GM10248 (cell line): ENCODE results near the gene IFT74.

Source experiments
- CTCF ChIA-PET: fragments of 300-600 bp; sonication (Branson Sonifier 250); formaldehyde crosslinking; extraction: SDS; loops from one replicate; lab custom pipeline; 2021; ENCODE audit warnings: antibody characterized with exemption; lab: Yijun Ruan, JAX
- POLR2A ChIA-PET: fragments of 350-650 bp; sonication (Branson Sonifier 250); formaldehyde crosslinking; extraction: SDS; loops from one replicate; lab custom pipeline; 2020; ENCODE audit warnings: antibody characterized with exemption; lab: Yijun Ruan, JAX
- DNase-seq: peaks from one replicate; pipeline ENCODE4 v3.0.0; 2012; ENCODE audit errors: extremely low spot score
- TF ChIP-seq, protein P1 (sequence below): IDR thresholded peaks from 2 replicates; pipeline ENCODE4 v1.5.1; 2012; ENCODE audit warnings: mild to moderate bottlenecking, low read depth; ENCODE audit errors: extremely low read depth, missing control alignments, control extremely low read depth

IFT74 gene

DNA sequence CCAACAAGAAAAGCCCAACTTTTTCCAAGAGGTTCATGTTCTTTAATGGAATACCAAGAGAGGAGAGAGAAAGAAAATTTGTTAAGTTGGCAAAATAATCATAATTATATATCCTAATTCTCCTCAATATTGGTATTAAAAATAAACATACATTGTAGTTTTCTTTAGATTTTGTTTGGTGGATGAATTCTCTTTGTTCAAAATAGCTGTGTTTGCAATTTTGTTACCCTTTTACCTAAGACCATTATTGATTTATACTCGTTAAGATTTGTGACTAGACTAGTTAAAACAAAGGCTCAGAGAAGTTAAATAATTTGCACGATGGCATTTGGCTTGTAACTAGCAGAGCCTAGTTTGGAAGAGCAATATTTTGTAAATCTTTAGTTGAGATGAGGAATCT is 39.6 kb downstream of the IFT74 start:
- TF ChIP-seq, protein P1, sequence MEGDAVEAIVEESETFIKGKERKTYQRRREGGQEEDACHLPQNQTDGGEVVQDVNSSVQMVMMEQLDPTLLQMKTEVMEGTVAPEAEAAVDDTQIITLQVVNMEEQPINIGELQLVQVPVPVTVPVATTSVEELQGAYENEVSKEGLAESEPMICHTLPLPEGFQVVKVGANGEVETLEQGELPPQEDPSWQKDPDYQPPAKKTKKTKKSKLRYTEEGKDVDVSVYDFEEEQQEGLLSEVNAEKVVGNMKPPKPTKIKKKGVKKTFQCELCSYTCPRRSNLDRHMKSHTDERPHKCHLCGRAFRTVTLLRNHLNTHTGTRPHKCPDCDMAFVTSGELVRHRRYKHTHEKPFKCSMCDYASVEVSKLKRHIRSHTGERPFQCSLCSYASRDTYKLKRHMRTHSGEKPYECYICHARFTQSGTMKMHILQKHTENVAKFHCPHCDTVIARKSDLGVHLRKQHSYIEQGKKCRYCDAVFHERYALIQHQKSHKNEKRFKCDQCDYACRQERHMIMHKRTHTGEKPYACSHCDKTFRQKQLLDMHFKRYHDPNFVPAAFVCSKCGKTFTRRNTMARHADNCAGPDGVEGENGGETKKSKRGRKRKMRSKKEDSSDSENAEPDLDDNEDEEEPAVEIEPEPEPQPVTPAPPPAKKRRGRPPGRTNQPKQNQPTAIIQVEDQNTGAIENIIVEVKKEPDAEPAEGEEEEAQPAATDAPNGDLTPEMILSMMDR = no peak
- DNase-seq = no peak
- POLR2A ChIA-PET = no interaction called here
- CTCF ChIA-PET = interaction anchor here (1.6 kb wide), 1 partner anchor 12 kb away, joined by 4 read pairs; no protein-coding TSS in a partner anchor

DNA sequence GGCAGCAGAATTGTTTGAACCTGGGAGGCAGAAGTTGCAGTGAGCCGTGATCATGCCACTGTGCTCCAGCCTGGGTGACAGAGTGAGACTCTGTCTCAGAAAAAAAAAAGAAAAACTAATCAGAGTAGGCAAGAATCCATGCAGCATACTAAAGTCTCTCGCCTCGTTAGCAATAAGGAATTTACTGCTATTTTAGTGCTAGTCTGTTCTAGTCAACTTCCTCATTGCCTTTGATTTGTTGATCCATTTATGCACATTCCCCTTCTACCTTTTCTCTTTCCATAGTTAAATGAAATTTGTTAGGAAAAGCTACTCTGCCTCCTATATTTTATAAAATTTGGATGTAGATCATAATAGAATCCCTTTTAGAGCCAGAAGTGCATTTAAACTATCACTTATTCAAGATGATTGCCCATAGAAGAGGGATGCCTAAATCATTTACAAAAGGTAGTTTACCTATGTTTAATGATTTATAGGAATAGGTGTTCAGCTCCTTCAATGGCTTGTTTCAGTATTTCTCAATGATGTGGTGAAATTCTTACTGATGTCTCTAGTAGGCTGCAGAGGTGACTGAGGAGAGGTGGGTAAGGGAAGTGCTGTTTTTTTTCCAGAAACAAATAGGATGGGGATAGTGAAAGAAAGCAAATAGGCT is 47.3 kb downstream of the IFT74 start:
- CTCF ChIA-PET = interaction anchor here (1.7 to 1.8 kb wide), 2 partner anchors 23 to 30 kb away, joined by 4 read pairs; no protein-coding TSS in a partner anchor
- DNase-seq = no peak
- TF ChIP-seq, protein P1 = no peak
- POLR2A ChIA-PET = no interaction called here

DNA sequence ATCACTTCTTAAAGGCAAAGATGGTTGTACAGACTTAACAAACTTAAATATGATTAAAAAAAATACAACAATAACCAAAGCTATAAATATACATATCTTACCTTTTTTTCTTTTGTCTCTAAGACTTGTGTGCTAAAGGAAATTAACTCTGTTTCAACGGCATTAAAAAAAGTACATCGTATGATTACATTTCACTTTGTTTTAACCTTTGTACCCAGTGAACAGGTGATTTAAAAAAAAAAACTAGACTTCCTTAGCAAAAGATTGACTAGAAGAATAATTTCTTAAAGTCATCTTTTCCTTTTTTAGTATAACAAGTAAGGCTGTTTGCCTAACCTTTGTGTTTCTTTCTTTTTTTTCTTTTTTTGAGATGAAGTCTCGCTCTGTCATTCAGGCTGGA is 49.3 kb downstream of the IFT74 start, which contains the start of gene LRRC19:
Gene LRRC19 (minus strand): TSS at position 182 of the 400 bp plus-strand sequence. CDS start 5,978 bp downstream, outside the sequence.
- ChIA-PET POLR2A (no interaction called here), CTCF (no interaction called here)
- no peak for DNase-seq
- TF ChIP-seq, protein P1 = no peak

DNA sequence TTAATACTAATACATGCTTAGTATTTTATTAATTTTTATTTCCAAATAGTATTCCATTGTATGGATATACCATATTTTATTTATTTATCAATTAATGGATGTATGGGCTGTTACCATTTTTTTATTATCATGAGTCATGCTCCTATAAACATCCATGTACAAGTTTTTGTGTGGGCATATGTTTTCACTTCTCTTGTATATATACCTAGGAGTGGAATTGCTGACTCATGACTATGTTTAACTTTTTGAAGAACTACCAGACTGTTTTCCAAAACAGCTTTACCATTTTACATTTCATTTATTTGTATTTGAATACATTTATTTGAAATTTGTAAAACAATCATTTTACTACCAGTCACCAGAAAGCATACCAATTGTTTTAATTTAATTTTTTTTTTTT is 63.4 kb downstream of the IFT74 start:
- ChIA-PET POLR2A (no interaction called here), CTCF (interaction anchor here (1.6 to 2.9 kb wide), 2 partner anchors 10 to 13 kb away, joined by 7 to 10 read pairs; no protein-coding TSS in a partner anchor)
- no peak for DNase-seq
- TF ChIP-seq, protein P1 = no peak

DNA sequence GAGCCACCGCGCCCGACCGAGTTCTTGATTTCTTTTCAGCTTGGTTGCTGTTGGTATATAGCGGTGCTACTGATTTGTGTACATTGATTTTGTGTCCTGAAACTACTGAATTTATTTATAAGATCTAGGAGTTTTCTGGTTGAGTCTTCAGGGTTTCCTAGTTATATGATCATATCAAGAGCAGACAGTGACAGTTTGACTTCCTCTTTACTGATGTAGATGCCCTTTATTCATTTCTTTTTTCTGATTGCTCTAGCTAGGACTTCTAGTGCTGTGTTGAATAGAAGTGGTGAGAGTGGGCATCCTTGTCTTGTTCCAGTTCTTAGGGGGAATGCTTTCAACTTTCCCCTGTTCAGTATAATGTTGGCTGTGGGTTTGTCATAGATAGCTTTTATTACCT is 66.7 kb downstream of the IFT74 start:
- ChIA-PET CTCF (no interaction called here), POLR2A (no interaction called here)
- TF ChIP-seq, protein P1 = no peak
- no peak for DNase-seq

DNA sequence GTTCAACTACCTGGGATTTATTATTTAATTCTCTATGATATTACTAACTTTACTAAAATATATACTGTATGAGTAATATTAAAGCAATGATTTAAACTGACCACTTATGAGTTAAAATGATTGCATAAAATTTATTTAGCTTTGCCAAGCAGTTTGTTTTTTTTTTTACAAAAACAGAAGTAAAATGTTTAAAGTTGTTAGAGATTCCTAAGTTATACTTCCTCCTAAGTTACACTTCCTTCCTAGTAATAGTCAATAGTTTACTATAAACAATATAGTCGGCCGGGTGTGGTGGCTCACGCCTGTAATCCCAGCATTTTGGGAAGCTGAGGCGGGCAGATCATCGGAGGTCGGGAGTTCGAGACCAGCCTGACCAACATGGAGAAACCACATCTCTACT is 73.0 kb downstream of the IFT74 start:
- TF ChIP-seq, protein P1 = no peak
- DNase-seq = no peak
- CTCF ChIA-PET = interaction anchor here (2.0 to 2.3 kb wide), 2 partner anchors 10 to 15 kb away, joined by 6 to 10 read pairs; no protein-coding TSS in a partner anchor
- POLR2A ChIA-PET = no interaction called here
